MCF 10A (cell line): ENCODE data around the gene KLF14. TPM values are rescaled to one million over a fixed set of nuclear protein-coding genes. Genes with fewer than 3 reads are reported as not detected.
"Not testable (repeated sequence)": the region's sequence is repeated elsewhere in the genome, so short reads cannot be mapped to it uniquely, and the experiment has no call there.

ENCODE experiments used
- Bru-seq: library from RNA; stranded (reverse); fragments of 400-500 nt; gene quantifications from one replicate; lab custom pipeline; 2021; lab: Mats Ljungman, UMichigan
- BruChase-seq, 2 experiments: library from RNA; stranded (reverse); fragments of 400-500 nt; gene quantifications; one replicate each; lab custom pipeline; 2021; lab: Mats Ljungman, UMichigan
- BruUV-seq: library from RNA; stranded (reverse); fragments of 400-500 nt; replicated peaks from 2 replicates; lab custom pipeline; 2021; lab: Mats Ljungman, UMichigan
- CTCF ChIA-PET: fragments of 300-600 bp; sonication (Branson Sonifier 250); formaldehyde crosslinking; extraction: SDS; loops from one replicate; lab custom pipeline; 2021; ENCODE audit warnings: antibody characterized with exemption, inconsistent platforms; lab: Yijun Ruan, JAX
- POLR2A ChIA-PET: fragments of 300-600, 350-650 bp; sonication (Branson Sonifier 250); formaldehyde crosslinking; extraction: SDS; loops from one replicate; lab custom pipeline; 2020; ENCODE audit warnings: antibody characterized with exemption, inconsistent platforms; lab: Yijun Ruan, JAX
- DNase-seq: peaks from one replicate; pipeline ENCODE4 v3.0.0-alpha.2; 2018; ENCODE audit not compliant: unreplicated experiment
- H3K27ac Mint-ChIP-seq: one replicate; pipeline ENCODE4 v1.8.0; 2022; ENCODE audit warnings: mild to moderate bottlenecking, low read depth, mixed read lengths; ENCODE audit not compliant: unreplicated experiment
- H3K27me3 Mint-ChIP-seq: one replicate; pipeline ENCODE4 v1.8.0; 2022; ENCODE audit warnings: mixed read lengths; ENCODE audit not compliant: insufficient read depth, unreplicated experiment
- H3K36me3 Mint-ChIP-seq: one replicate; pipeline ENCODE4 v1.8.0; 2022; ENCODE audit warnings: mild to moderate bottlenecking, moderate library complexity, mixed read lengths; ENCODE audit not compliant: insufficient read depth, unreplicated experiment
- H3K4me1 Mint-ChIP-seq: one replicate; pipeline ENCODE4 v1.8.0; 2022; ENCODE audit warnings: mixed read lengths; ENCODE audit not compliant: insufficient read depth, unreplicated experiment
- H3K4me3 Mint-ChIP-seq: one replicate; pipeline ENCODE4 v1.8.0; 2022; ENCODE audit warnings: mild to moderate bottlenecking, moderate library complexity, mixed read lengths; ENCODE audit not compliant: unreplicated experiment
- H3K9me3 Mint-ChIP-seq: one replicate; pipeline ENCODE4 v1.8.0; 2022; ENCODE audit warnings: mixed read lengths; ENCODE audit not compliant: unreplicated experiment
- intact Hi-C: fragments of 100-400 bp; cut with micrococcal nuclease; formaldehyde crosslinking; loops from 2 replicates; pipeline ENCODE4 v1.14.1; 2022
- long read RNA-seq: library from polyadenylated mRNA; stranded (forward); transcript quantifications from one replicate; pipeline ENCODE4 v2.0.0, GENCODE V29; 2022
- total RNA-seq: library from RNA; stranded (reverse); gene quantifications from 2 replicates; pipeline ENCODE4 v1.2.3, GENCODE V29; 2022
- TF ChIP-seq, protein P1 (sequence below): fragments of 200-600 bp; IDR thresholded peaks from one replicate; pipeline ENCODE4 v1.8.0; 2022; ENCODE audit warnings: antibody characterized with exemption, mild to moderate bottlenecking; ENCODE audit not compliant: unreplicated experiment

The KLF14 gene
- total RNA-seq, result not detected in 2 replicates
- not detected for Bru-seq, nascent RNA
- BruChase-seq, experiment 1, labeled RNA remaining after a 6-hour chase, result not detected
- not detected for BruChase-seq, experiment 2, labeled RNA remaining after a 2-hour chase
- long read RNA-seq, result 0 reads

DNA sequence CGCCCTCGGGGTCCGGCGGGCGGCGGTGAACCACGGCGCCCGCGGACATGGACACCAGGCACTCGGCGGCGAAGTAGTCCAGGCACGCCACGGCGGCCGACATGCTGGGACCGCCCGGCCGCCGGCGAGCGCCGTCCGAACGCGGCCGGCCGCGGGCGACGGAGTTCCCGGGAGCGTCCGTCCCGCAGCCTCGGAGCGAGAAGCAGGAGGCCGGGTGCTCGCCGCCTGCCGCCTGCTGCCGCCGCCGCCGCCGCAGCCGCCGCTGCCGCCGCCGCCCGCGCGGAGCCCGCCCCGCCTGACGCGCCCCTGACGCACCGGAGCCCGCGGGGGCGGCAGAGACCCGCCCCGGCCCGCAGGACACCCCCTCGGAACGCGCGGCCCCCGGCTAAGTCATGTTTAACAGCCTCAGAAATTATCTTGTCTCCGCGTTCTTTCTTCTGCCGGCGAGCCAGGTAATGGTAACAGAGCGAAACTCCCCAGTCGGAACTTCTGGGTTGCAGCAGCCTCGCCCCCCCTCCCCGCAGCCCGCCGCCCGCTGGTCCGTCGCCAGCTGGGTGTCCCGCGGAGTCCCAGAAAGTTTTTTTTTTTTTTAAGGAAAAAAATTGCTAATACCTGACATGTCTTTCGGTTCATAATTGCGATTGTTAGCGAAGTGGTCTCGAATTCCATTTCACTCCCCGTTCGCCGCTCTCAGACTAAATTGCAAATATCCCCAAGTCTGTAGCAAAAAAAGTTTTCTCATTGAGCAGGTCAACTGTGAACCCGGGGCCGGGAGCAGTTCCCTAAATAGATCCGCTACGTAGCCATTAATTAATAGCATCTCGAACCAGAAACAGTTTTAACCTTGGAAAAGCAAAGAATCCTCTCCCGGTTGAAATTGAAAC lies at the start of gene KLF14:
TSS of gene KLF14 (minus strand) at position 277 of the 884 bp plus-strand sequence. CDS start at position 103, 174 bp downstream.
- Mint-ChIP-seq H3K9me3 (no peaks in the 10 kb centered on the region), H3K27me3 (peaks cover 81% of the 10 kb centered on the region), H3K4me3 (no peak within 1 kb of the TSS), H3K4me1 (no peaks in the 10 kb centered on the region), H3K36me3 (no peaks in the 10 kb centered on the region), H3K27ac (no peak within 1 kb of the TSS)
- ChIA-PET CTCF (no interaction called here), POLR2A (no interaction called here)
- intact Hi-C loops, result no loop called here
- TF ChIP-seq, protein P1, sequence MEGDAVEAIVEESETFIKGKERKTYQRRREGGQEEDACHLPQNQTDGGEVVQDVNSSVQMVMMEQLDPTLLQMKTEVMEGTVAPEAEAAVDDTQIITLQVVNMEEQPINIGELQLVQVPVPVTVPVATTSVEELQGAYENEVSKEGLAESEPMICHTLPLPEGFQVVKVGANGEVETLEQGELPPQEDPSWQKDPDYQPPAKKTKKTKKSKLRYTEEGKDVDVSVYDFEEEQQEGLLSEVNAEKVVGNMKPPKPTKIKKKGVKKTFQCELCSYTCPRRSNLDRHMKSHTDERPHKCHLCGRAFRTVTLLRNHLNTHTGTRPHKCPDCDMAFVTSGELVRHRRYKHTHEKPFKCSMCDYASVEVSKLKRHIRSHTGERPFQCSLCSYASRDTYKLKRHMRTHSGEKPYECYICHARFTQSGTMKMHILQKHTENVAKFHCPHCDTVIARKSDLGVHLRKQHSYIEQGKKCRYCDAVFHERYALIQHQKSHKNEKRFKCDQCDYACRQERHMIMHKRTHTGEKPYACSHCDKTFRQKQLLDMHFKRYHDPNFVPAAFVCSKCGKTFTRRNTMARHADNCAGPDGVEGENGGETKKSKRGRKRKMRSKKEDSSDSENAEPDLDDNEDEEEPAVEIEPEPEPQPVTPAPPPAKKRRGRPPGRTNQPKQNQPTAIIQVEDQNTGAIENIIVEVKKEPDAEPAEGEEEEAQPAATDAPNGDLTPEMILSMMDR, result no peak
- BruUV-seq, result no TSS peak
- no peak for DNase-seq

DNA sequence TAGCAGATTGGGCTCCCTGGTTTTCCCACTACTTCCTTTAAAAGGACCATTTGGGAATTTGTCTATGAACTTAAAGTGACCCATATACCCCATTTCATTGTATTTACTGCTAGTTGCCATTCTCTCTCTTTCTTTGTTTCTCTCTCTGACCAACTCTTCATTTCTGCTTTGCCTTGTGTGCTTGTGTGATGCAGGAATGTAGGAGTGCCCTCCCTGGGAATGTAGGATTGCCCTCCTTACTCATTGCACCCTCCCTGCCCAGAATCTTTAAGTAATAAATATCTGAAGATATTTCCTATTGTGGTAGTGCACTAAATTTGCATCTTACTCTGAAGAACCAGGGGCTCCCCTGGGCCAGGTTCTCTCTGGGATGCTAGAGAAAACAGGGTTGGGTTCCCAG lies 47.3 kb upstream of the KLF14 start:
- Mint-ChIP-seq H3K27ac (no peak overlapping the region), H3K9me3 (no peaks in the 10 kb centered on the region), H3K4me3 (no peak overlapping the region), H3K27me3 (peaks cover 39% of the 10 kb centered on the region), H3K36me3 (no peaks in the 10 kb centered on the region), H3K4me1 (no peaks in the 10 kb centered on the region)
- TF ChIP-seq, protein P1, result no peak
- no peak for DNase-seq
- intact Hi-C loops, result no loop called here
- CTCF ChIA-PET, result no interaction called here
- POLR2A ChIA-PET, result interaction anchor here (0.6 kb wide), 1 partner anchor 1054 kb away, joined by 3 read pairs; no protein-coding TSS in a partner anchor
- no TSS peak for BruUV-seq

DNA sequence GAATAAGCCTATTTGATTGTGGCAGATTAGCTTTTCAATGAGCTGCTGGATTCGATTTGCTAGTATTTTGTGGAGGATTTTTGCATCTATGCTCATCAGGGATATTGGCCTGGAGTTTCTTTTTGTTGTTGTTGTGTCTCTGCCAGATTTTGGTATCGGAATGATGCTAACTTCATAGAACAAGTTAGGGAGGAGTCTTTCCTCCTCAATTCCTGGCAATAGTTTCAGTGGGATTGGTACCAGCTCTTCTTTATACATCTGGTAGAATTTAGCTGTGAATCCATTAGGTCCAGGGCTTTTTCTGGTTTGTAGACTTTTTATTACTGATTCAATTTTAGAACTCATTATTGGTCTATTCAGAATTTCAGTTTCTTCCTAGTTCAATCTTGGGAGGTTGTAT lies 43.4 kb upstream of the KLF14 start:
- ChIA-PET POLR2A (interaction anchor here (0.7 kb wide), 1 partner anchor 14 kb away, joined by 3 read pairs; no protein-coding TSS in a partner anchor), CTCF (interaction anchor here (0.6 to 1.1 kb wide), 2 partner anchors 17 to 1593 kb away, joined by 4 to 5 read pairs; no protein-coding TSS in a partner anchor)
- DNase-seq, result no peak
- TF ChIP-seq, protein P1, result no peak
- Mint-ChIP-seq H3K4me3 (no peak overlapping the region), H3K9me3 (peaks cover 4% of the 10 kb centered on the region), H3K36me3 (no peaks in the 10 kb centered on the region), H3K4me1 (no peaks in the 10 kb centered on the region), H3K27me3 (peaks cover 20% of the 10 kb centered on the region), H3K27ac (no peak overlapping the region)
- BruUV-seq, result no TSS peak
- intact Hi-C loops, result no loop called here

DNA sequence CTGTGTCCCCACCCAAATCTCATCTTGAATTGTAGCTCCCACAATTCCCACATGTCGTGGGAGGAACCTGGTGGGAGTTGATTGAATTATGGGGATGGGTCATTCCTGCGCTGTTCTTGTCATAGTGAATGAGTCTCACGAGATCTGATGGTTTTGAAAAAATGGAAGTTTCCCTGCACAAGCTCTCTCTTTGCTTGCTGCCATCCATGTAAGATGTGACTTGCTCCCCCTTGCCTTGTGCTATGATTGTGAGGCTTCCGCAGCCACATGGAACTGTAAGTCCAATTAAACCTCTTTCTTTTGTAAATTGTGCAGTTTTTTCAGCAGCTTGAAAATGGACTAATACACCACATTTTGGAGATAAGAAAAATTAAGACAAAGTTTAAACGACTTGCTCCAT lies 38.4 kb upstream of the KLF14 start:
- intact Hi-C loops, H3K36me3 Mint-ChIP-seq, POLR2A ChIA-PET, H3K27ac Mint-ChIP-seq, DNase-seq, H3K4me1 Mint-ChIP-seq, H3K27me3 Mint-ChIP-seq, BruUV-seq, H3K4me3 Mint-ChIP-seq: not testable (repeated sequence)
- CTCF ChIA-PET, result interaction anchor here (3.2 kb wide), 1 partner anchor 15 kb away, joined by 10 read pairs; no protein-coding TSS in a partner anchor
- peaks cover 35% of the 10 kb centered on the region for H3K9me3 Mint-ChIP-seq
